A549 (cell line): ENCODE data around the gene COG6. TPM values are rescaled to one million over a fixed set of nuclear protein-coding genes. Genes with fewer than 3 reads are reported as not detected.

Experiments used
- ATAC-seq, 2 experiments: fragments of 200-7000 bp in 1 of 2; fragments of >200 bp in 1 of 2; cut with Nextera tagmentation in 1 of 2; cut with Tn5 transposase in 1 of 2; 3 replicates each; pipeline versions ENCODE4 v1.8.0 to v1.9.1; 2018 to 2020; ENCODE audit warnings: mild to moderate bottlenecking in 1 of 2, moderate library complexity in 1 of 2
- CTCF ChIA-PET: fragments of 300-600 bp; sonication (Branson Sonifier 250); formaldehyde crosslinking; extraction: SDS; loops from one replicate; lab custom pipeline; 2021; ENCODE audit warnings: antibody characterized with exemption, inconsistent platforms; lab: Yijun Ruan, JAX
- POLR2A ChIA-PET: fragments of 350-600 bp; formaldehyde crosslinking; extraction: SDS; loops from one replicate; lab custom pipeline; 2021; ENCODE audit warnings: antibody characterized with exemption, inconsistent platforms; lab: Yijun Ruan, JAX
- DNase-seq, 2 experiments: peaks; one replicate each; pipeline versions ENCODE4 v3.0.0 to v3.0.0-alpha.2; 2011 to 2016; ENCODE audit warnings: low read depth in 1 of 2, low spot score in 1 of 2
- FAIRE-seq: peaks from 2 replicates; lab custom pipeline; 2011; peaks lifted over from hg19 to GRCh38; lab: Jason Lieb, UNC
- H3K27ac ChIP-seq, 2 experiments: fragments of >200 bp; sonication (Bioruptor Twin); formaldehyde crosslinking; 3 replicates each; pipeline ENCODE4 v1.5.1; 2016 to 2017
- H3K4me1 ChIP-seq: fragments of >200 bp; sonication (Bioruptor Twin); formaldehyde crosslinking; 3 replicates; pipeline ENCODE4 v1.6.1; 2016
- H3K4me2 ChIP-seq: fragments of >200 bp; sonication (Bioruptor Twin); formaldehyde crosslinking; 3 replicates; pipeline ENCODE4 v1.6.1; 2016
- H3K4me3 ChIP-seq: fragments of >200 bp; sonication (Bioruptor Twin); formaldehyde crosslinking; 3 replicates; pipeline ENCODE4 v1.5.1; 2016
- H3K9me3 ChIP-seq: fragments of >200 bp; sonication (Bioruptor Twin); formaldehyde crosslinking; 3 replicates; pipeline ENCODE4 v1.6.1; 2016
- CEBPB ChIP-seq, 2 experiments: fragments of >200 bp in 1 of 2; sonication (Bioruptor Twin) in 1 of 2; formaldehyde crosslinking in 1 of 2; IDR thresholded peaks; 2 replicates each; pipeline ENCODE4 v1.6.1; 2012 to 2016
- GATA3 ChIP-seq: IDR thresholded peaks from 2 replicates; pipeline ENCODE4 v1.6.1; 2012; ENCODE audit warnings: borderline replicate concordance
- HEYL ChIP-seq: fragments of 250-450 bp; sonication (Bioruptor Pico); IDR thresholded peaks from 2 replicates; pipeline ENCODE4 v1.8.0; 2021; ENCODE audit warnings: mild to moderate bottlenecking, moderate library complexity
- KDM1A ChIP-seq: fragments of 200-600 bp; sonication (generic); IDR thresholded peaks from 2 replicates; pipeline ENCODE4 v1.6.1; 2016; ENCODE audit warnings: low read depth, mild to moderate bottlenecking
- MAFK ChIP-seq: fragments of 450-650 bp; IDR thresholded peaks from 2 replicates; pipeline ENCODE4 v1.6.1; 2014; ENCODE audit not compliant: partially characterized antibody
- PBX3 ChIP-seq: IDR thresholded peaks from 2 replicates; pipeline ENCODE4 v1.6.1; 2012
- PHF8 ChIP-seq: fragments of 200-600 bp; sonication (generic); IDR thresholded peaks from 2 replicates; pipeline ENCODE4 v1.6.1; 2016; ENCODE audit warnings: low read depth, mild to moderate bottlenecking, antibody characterized with exemption, moderate library complexity, borderline replicate concordance
- RARB ChIP-seq: fragments of 250-450 bp; sonication (Bioruptor Pico); IDR thresholded peaks from 2 replicates; pipeline ENCODE4 v1.8.0; 2021; ENCODE audit warnings: mild to moderate bottlenecking, moderate library complexity
- TFCP2L1 ChIP-seq: fragments of 250-450 bp; sonication (Bioruptor Pico); IDR thresholded peaks from 2 replicates; pipeline ENCODE4 v1.5.0; 2021; ENCODE audit warnings: mild to moderate bottlenecking
- ZC3H11A ChIP-seq: fragments of 450-650 bp; IDR thresholded peaks from 2 replicates; pipeline ENCODE4 v1.6.1; 2014; ENCODE audit warnings: antibody characterized with exemption, mild to moderate bottlenecking
- WGBS: methylation state at CpG from one replicate; pipeline ENCODE4 v1.1.6; 2017; ENCODE audit errors: missing lambda C conversion rate; 5-methylcytosine and 5-hydroxymethylcytosine counted together
- polyA plus RNA-seq, 4 experiments: library from polyadenylated mRNA; depleted of rRNA in 3 of 4; stranded (reverse); fragments of >200 nt; fragmentation: RNase III in 1 of 4; extraction: RNeasy Plus Mini Kit Qiagen cat#74134 plus additional on column Dnase treatment in 1 of 4; gene quantifications; 2 replicates in 3 of 4; 3 replicates in 1 of 4; pipeline ENCODE4 v1.2.3, GENCODE V29; 2011 to 2017
- TF ChIP-seq, protein P1 (sequence below): fragments of 150-350 bp; IDR thresholded peaks from 2 replicates; pipeline ENCODE4 v1.6.1; 2014; ENCODE audit warnings: low read depth, mild to moderate bottlenecking, low read length
- TF ChIP-seq, protein P2 (sequence below): fragments of 250-450 bp; sonication (Bioruptor Pico); IDR thresholded peaks from 2 replicates; pipeline ENCODE4 v1.5.0; 2021; ENCODE audit warnings: mild to moderate bottlenecking, moderate library complexity, borderline replicate concordance
- TF ChIP-seq, protein P3 (sequence below): fragments of 200-600 bp; sonication (generic); IDR thresholded peaks from 2 replicates; pipeline ENCODE4 v1.6.1; 2016; ENCODE audit warnings: antibody characterized with exemption, mild to moderate bottlenecking, moderate library complexity

Gene COG6
- polyA plus RNA-seq, 2 of the 4 experiments (the other 2 are of a cell fraction): 8.8 to 22.0 TPM

GRCh38 chr13:39773833-39774232 is 118.4 kb downstream of the COG6 start:
- DNase-seq: no peak
- Histone ChIP-seq H3K4me1 (peaks cover 7% of the 10 kb centered on the region; the same call in 2 of the 3 replicates), H3K9me3 (no peaks in the 10 kb centered on the region), H3K27ac (no peak overlapping the region), H3K4me3 (no peak overlapping the region), H3K4me2 (no peak overlapping the region)
- TF ChIP-seq, protein P1, sequence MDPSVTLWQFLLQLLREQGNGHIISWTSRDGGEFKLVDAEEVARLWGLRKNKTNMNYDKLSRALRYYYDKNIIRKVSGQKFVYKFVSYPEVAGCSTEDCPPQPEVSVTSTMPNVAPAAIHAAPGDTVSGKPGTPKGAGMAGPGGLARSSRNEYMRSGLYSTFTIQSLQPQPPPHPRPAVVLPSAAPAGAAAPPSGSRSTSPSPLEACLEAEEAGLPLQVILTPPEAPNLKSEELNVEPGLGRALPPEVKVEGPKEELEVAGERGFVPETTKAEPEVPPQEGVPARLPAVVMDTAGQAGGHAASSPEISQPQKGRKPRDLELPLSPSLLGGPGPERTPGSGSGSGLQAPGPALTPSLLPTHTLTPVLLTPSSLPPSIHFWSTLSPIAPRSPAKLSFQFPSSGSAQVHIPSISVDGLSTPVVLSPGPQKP: no peak
- TF ChIP-seq ZC3H11A (no peak), RARB (CRISPR knock-in tag) (no peak), MAFK (no peak), PHF8 (no peak), CEBPB (IDR thresholded peaks at IDR 0.05) (no peak), GATA3 (no peak), TFCP2L1 (CRISPR knock-in tag) (no peak)
- TF ChIP-seq, protein P2, sequence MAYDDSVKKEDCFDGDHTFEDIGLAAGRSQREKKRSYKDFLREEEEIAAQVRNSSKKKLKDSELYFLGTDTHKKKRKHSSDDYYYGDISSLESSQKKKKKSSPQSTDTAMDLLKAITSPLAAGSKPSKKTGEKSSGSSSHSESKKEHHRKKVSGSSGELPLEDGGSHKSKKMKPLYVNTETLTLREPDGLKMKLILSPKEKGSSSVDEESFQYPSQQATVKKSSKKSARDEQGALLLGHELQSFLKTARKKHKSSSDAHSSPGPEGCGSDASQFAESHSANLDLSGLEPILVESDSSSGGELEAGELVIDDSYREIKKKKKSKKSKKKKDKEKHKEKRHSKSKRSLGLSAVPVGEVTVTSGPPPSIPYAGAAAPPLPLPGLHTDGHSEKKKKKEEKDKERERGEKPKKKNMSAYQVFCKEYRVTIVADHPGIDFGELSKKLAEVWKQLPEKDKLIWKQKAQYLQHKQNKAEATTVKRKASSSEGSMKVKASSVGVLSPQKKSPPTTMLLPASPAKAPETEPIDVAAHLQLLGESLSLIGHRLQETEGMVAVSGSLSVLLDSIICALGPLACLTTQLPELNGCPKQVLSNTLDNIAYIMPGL (CRISPR knock-in tag): no peak
- TF ChIP-seq, protein P3, sequence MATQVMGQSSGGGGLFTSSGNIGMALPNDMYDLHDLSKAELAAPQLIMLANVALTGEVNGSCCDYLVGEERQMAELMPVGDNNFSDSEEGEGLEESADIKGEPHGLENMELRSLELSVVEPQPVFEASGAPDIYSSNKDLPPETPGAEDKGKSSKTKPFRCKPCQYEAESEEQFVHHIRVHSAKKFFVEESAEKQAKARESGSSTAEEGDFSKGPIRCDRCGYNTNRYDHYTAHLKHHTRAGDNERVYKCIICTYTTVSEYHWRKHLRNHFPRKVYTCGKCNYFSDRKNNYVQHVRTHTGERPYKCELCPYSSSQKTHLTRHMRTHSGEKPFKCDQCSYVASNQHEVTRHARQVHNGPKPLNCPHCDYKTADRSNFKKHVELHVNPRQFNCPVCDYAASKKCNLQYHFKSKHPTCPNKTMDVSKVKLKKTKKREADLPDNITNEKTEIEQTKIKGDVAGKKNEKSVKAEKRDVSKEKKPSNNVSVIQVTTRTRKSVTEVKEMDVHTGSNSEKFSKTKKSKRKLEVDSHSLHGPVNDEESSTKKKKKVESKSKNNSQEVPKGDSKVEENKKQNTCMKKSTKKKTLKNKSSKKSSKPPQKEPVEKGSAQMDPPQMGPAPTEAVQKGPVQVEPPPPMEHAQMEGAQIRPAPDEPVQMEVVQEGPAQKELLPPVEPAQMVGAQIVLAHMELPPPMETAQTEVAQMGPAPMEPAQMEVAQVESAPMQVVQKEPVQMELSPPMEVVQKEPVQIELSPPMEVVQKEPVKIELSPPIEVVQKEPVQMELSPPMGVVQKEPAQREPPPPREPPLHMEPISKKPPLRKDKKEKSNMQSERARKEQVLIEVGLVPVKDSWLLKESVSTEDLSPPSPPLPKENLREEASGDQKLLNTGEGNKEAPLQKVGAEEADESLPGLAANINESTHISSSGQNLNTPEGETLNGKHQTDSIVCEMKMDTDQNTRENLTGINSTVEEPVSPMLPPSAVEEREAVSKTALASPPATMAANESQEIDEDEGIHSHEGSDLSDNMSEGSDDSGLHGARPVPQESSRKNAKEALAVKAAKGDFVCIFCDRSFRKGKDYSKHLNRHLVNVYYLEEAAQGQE: no peak
- ATAC-seq: no peak
- FAIRE-seq: no peak
- WGBS: 58% methylated on average over 4 of the region's 4 CpGs
- ChIA-PET CTCF (no interaction called here), POLR2A (no interaction called here)

DNA sequence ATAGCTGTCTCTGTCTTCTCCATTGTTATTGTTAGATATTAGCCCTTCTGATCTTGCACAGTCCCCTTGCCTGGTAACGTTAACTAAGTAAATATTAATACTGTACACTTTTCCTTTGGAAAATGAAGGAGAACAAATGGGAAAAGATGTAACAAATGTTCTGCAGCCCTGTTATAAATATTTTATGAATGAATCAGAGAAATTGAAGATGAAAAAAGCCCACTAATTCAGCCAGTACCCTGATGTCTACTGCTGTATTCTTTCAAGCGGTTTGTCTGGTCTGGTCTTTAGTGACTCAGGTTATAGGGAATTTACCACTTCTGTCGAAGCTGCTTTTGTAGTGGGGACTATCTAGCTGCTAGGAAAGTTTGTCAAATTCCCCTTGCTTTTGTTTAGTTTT is 121.0 kb downstream of the COG6 start:
- no peak overlapping the region for H3K27ac ChIP-seq
- no peak overlapping the region for H3K4me3 ChIP-seq
- H3K4me1 ChIP-seq: peaks cover 7% of the 10 kb centered on the region; the same call in 2 of the 3 replicates
- WGBS: 27% methylated on average over 3 of the region's 3 CpGs
- no peaks in the 10 kb centered on the region for H3K9me3 ChIP-seq
- DNase-seq: peak in 1 of 2 experiments; percentile 8
- TF ChIP-seq KDM1A (no peak), HEYL (CRISPR knock-in tag) (no peak)
- TF ChIP-seq, all 56 proteins: peak for 0
- FAIRE-seq (no peak), ATAC-seq (peak; percentile 46 to 67; a peak in 4 of 6 replicates)
- POLR2A ChIA-PET: no interaction called here
- H3K4me2 ChIP-seq: peak overlapping the region; percentile 33; the same call in 2 of the 3 replicates
- CTCF ChIA-PET: interaction anchor here (1.4 to 2.2 kb wide), 3 partner anchors 11 to 906 kb away, joined by 4 read pairs; no protein-coding TSS in a partner anchor

DNA sequence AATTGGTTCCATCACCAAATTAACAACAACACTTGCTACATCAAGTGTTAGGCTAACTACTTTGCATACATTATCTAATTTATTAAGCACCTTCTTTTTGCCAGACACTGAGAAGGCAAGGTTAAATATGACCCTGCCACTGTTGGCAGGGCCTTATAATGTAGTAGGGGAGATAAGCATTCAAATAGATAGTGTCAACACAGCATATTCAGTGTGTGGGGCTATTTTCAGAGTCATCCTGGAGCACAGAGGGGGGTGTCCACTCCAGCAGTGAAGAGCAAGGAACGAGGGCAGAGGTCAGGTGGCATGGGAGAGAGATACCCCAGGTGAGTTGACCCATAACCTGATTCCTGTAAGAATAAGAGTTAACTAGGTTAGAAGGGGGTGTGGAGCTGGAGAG is 121.6 kb downstream of the COG6 start:
- ChIA-PET POLR2A (no interaction called here), CTCF (interaction anchor here (1.0 to 2.2 kb wide), 4 partner anchors 11 to 905 kb away, joined by 4 read pairs; no protein-coding TSS in a partner anchor)
- Histone ChIP-seq H3K27ac (peak overlapping the region; percentile 35 to 65; a peak in 3 of 6 replicates), H3K4me1 (peaks cover 7% of the 10 kb centered on the region; the same call in 2 of the 3 replicates), H3K4me2 (peak overlapping the region; percentile 33; the same call in 2 of the 3 replicates), H3K9me3 (no peaks in the 10 kb centered on the region), H3K4me3 (no peak overlapping the region)
- peak; percentile 45 for TF ChIP-seq MAFK
- TF ChIP-seq, protein P3: no peak
- no peak for TF ChIP-seq PBX3
- FAIRE-seq: no peak
- ATAC-seq: no peak
- 22% methylated on average over 1 of the region's 1 CpG for WGBS
- DNase-seq: no peak
